ENCODE measurements around the gene MORC3. TPM values are rescaled to one million over a fixed set of nuclear protein-coding genes. Genes with fewer than 3 reads are reported as not detected.

MORC3 gene
- total RNA-seq, 1 experiment from 2014 or later, result 18.7 TPM

DNA sequence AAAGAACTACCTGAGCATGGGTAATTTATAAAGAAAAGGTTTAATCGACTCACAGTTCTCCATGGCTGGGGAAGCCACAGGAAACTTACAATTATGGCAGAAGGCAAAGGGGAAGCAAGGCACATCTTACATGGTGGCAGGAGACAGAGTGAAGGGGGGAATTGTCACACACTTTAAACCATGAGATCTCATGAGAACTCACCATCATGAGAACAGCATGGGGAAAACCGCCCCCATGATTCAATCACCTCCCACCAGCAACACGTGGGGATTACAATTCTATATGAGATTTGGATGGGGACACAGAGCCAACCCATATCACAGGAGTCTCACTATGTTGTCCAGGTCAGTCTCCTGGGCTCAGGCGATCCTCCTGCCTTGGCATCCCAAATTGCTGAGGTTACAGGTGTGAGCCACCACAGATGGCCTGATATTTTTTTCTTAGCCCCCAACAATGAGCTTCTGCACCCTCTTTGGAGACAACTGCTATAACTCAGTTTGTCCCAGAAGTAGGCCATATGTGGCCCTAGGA, 22.5 kb upstream of the MORC3 start:
- Histone ChIP-seq H3K4me2 (ENCODE audit: insufficient read depth, insufficient read length, low read length) (no peak overlapping the region), H3K4ac (ENCODE audit: low read depth, low read length) (no peak overlapping the region), H4K20me1 (ENCODE audit: control insufficient read depth, insufficient read depth, insufficient read length) (no peaks in the 10 kb centered on the region), H3K27ac (ENCODE audit: insufficient read length, low read depth, low read length) (no peak overlapping the region), H3K23me2 (ENCODE audit: insufficient read length, low read depth, low read length, poor library complexity, severe bottlenecking) (no peaks in the 10 kb centered on the region), H2AK5ac (ENCODE audit: insufficient read length, low read length) (no peak overlapping the region), H3K79me2 (ENCODE audit: insufficient read depth, low read length) (no peaks in the 10 kb centered on the region), H2BK120ac (ENCODE audit: low read depth, low read length, poor library complexity, severe bottlenecking) (no peak overlapping the region), H3K23ac (ENCODE audit: insufficient read length, low read depth, low read length) (no peak overlapping the region), H3T11ph (ENCODE audit: low read length) (no peak overlapping the region), H2BK5ac (ENCODE audit: insufficient read length, low read length) (no peak overlapping the region), H2BK12ac (ENCODE audit: insufficient read length, low read depth, low read length) (no peak overlapping the region), H2BK20ac (ENCODE audit: low read depth, low read length, poor library complexity, severe bottlenecking) (no peak overlapping the region), H3K79me1 (ENCODE audit: insufficient read depth, low read depth, low read length, poor library complexity, severe bottlenecking) (no peaks in the 10 kb centered on the region), H4K5ac (ENCODE audit: insufficient read length, low read depth, low read length) (no peak overlapping the region), H3K14ac (ENCODE audit: insufficient read depth, low read length) (no peak overlapping the region; the same call in 1 of the 2 replicates), H3K27me3 (ENCODE audit: insufficient read depth, low read length) (no peaks in the 10 kb centered on the region), H3K56ac (ENCODE audit: insufficient read length, low read depth, low read length) (no peak overlapping the region), H3K4me1 (ENCODE audit: insufficient read depth, low read length) (no peaks in the 10 kb centered on the region), H2BK15ac (ENCODE audit: low read depth, low read length) (no peak overlapping the region), H4K8ac (replicated peaks; ENCODE audit: insufficient read length, low read depth, low read length) (no peak overlapping the region), H2AFZ (ENCODE audit: low read length) (no peak overlapping the region), H4K91ac (ENCODE audit: insufficient read length, low read depth, low read length) (no peak overlapping the region), H3K9me3 (ENCODE audit: control insufficient read depth, low read depth, low read length) (no peaks in the 10 kb centered on the region), H3K9ac (ENCODE audit: extremely low read depth, insufficient read length, low read length) (no peak overlapping the region), H3K18ac (ENCODE audit: insufficient read length, low read depth, low read length) (no peak overlapping the region)
- H3K36me3 Mint-ChIP-seq (ENCODE audit: insufficient read depth in 1 of 3, low read depth in 3 of 3), result peaks cover 0 to 5% (median 5%) of the 10 kb centered on the region in 3 experiments; a peak in 5 of 7 replicates
- H3K27me3 Mint-ChIP-seq (ENCODE audit: low read depth), result no peaks in the 10 kb centered on the region
- H3K4me3 Mint-ChIP-seq, result no peak overlapping the region
- H3K9me3 Mint-ChIP-seq, result no peaks in the 10 kb centered on the region
- WGBS (ENCODE audit: extremely low coverage, insufficient read length, low lambda C conversion rate), result no CpG with 5 or more reads among the region's 4 CpGs
- TF ChIP-seq, protein P1, sequence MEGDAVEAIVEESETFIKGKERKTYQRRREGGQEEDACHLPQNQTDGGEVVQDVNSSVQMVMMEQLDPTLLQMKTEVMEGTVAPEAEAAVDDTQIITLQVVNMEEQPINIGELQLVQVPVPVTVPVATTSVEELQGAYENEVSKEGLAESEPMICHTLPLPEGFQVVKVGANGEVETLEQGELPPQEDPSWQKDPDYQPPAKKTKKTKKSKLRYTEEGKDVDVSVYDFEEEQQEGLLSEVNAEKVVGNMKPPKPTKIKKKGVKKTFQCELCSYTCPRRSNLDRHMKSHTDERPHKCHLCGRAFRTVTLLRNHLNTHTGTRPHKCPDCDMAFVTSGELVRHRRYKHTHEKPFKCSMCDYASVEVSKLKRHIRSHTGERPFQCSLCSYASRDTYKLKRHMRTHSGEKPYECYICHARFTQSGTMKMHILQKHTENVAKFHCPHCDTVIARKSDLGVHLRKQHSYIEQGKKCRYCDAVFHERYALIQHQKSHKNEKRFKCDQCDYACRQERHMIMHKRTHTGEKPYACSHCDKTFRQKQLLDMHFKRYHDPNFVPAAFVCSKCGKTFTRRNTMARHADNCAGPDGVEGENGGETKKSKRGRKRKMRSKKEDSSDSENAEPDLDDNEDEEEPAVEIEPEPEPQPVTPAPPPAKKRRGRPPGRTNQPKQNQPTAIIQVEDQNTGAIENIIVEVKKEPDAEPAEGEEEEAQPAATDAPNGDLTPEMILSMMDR (conservative IDR thresholded peaks at IDR 0.05), result no peak
- H3K4me1 Mint-ChIP-seq, result no peaks in the 10 kb centered on the region
- no peak overlapping the region for H3K27ac Mint-ChIP-seq
- DNase-seq, result no peak
